D341Med (cell line): ENCODE data around the gene POLA2.
A peak's percentile ranks its signal among the peaks of the same experiment; 100 is the strongest.

Experiments used
- DNase-seq: peaks from one replicate; pipeline ENCODE4 v3.0.0; 2012; ENCODE audit warnings: low spot score

POLA2 gene

DNA sequence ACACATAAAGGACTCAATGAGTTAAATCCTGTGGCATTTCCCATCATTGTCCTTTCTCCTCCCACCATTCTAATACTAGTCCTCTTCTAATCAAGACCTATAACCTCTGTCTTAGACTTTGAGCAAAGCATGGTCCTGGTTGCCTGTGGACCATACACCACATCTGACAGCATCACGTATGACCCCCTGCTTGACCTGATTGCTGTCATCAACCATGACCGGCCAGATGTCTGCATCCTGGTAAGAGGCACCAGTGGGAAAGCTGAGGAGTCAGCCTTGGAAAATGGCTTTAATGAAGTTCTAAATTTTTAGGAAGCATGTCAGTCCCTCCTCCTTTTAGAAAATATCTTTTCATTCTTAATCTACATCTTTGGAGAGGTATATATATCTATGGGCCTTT is 25.8 kb downstream of the POLA2 start:
- DNase-seq, result no peak

DNA sequence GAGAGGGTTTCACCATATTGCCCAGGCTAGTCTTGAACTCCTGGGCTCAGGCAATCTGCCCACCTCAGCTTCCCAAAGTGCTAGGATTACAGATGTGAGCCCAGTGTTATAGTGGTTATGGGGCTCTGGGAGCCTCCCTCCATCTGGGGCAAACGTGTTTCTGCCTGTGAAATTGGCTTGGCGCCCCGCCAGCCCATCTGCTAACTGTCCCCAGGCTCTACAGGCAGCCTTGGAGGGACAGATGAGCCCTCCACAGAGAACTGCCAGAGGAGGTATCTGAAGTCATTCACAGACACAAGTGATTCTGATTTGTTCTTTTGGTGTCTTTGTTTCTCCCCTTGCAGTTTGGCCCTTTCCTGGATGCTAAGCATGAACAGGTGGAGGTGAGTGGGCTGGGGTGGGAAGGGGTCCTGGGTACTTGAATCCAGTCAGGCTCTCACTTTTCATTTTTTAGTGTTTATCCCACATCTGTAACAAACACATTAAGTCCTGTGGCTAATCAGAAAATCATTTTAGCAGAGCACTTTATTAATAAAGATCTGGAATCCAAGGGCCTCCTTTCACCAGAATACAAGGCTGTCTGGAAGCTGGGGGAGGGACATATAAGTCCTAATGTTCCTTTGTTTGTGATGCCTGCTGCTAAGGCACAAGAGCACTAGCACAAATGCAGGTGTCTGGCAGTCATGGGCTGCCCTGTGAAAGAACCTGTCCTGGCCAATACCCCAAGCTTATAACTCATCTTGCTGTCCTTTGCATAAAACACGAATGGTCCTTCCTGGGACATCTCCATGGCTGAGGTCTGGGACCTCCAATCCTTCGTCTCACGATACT is 27.2 kb downstream of the POLA2 start:
- peak; percentile 84 for DNase-seq

DNA sequence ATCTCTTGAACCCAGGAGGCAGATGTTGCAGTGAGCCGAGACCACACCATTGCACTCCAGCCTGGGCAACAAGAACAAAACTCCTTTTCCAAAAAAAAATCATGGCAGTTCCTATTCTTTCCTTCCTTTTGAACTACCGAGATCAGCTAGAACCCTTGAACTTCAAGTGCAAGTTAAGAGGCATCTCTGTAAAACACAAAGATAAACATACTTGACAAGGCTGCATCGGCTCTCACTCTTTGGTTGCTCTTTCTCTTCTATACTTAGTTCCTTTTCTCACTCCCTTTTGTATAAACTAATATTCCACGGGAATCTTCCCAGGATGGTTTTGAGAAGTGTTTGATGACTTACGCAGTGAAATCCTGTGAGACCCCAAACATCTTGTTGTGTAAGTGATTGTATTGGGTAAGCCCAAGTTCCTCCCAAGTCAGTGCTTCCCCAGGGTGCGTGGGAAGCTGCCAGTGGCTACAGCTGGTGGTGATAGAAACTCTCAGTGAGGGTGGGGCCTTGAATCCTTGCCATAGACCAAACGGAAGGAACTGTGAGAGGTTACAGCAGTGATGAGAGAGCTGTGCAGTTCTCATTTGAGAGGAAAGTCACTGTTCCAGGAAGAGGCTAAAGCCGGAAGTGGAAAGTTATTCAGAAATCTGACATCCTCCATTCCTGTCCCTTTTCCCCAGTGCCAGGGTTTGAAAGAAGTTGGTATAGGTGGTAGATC is 28.8 kb downstream of the POLA2 start:
- DNase-seq, result no peak

DNA sequence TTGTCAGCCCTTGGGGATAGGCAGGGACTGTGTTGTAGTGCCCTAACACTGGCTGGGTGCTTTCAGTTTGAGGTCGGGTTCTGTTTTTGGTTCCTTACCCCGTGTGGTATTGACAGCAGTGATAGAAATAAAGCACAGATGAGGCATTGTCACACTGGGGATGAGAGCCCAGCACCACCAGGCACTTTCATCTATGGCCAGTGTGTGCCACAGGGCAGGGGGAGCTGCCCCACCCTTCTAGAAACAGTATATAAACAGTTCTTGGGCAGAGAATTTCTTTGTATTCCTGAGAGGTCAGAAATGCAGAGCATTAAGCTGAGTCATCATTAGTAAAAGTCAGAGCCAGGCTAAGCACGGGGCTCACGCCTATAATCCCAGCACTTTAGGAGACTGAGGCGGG is 29.9 kb downstream of the POLA2 start:
- DNase-seq, result no peak

DNA sequence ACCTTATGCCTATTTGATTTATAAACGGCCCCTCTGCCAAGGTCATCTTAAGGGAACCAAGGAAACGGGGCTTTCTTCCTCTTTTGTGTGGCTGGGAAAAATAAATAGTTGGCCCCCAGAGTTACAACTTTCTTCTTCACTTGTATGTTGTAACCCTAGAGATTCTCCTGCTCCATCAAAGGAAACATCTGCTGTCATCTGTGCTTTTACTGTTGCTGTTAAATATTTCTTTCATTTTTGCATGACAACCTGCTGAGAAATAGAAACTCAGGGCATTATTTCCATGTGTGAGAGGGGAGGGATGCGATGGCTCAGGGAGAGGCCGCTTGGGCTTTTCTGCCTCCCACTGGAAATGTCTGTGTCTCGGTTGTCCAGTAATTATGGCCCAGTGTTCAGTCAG is 31.1 kb downstream of the POLA2 start:
- DNase-seq, result no peak

DNA sequence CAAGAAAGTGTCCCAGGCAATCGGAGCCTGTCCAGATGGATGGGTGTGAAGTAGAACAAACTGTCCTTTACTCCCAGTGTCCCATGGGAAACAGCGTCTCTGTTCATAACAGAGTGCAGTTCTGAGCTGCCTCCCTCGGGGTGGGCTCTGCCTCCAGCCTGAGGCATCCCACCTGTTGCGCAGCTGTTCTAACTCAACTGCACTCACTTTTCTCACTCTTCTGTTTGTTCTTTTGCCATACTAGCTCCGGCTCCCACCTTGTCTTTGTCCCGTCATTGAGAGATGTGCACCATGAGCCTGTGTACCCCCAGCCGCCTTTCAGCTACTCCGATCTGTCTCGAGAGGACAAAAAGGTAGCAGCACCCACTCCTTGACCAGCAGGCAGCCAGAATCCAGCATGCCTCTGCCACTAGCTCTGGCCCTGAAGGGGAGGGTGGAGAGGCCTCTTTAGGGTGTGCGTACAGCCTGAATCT is 32.2 kb downstream of the POLA2 start:
- DNase-seq, result no peak

DNA sequence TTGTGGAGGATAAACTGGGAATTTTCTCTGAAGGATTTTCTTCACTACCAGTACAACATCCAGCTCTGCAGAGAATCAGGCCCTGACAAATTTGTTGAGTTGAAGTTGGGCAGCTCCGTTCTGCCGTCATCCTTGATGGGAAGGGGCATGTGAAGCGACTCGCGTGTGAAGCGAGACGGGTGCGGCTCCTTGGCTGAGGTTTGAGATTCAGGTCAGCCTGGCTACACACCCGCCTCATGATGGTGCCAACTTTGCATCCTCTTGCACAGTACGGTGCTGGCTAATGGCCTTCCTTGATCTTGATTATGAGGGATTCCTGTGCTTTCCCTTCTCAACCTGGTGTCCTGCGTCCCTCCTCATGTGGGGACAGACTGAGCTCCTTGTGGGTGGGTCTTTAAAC is 33.2 kb downstream of the POLA2 start:
- DNase-seq, result no peak

DNA sequence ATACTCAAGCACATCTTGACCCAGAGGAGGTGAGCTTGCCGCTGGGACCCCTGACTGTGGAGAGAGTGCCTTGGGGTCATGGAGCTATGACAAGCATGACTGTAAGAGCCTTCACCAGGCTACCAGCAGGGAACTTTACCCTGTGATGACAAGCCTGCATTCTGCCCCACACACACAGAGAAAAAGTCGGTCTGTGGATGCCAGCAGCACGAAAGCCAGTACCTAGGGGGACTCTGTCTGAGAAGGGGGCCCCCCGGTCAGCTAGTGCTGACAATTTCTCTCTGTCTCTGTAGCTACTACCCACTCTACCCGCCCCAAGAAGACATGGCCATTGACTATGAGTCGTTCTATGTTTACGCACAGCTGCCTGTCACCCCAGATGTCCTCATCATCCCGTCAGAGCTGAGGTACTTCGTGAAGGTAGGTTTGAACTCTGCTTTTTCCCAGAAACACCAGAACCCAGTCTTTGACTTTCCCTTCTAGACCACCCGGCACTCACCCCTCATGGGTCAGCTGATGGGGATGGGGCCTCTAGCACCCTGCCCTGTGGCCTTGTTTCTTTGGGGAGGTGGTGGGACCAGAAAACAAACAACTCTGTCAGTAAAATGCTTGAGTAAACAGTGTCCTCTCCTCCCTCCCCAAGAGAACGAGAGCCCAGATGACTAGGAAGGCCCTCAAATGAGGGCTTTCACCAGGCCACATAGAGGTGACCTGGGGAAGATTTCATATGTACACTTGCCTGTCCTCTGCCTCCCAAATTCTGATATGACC is 34.0 kb downstream of the POLA2 start:
- no peak for DNase-seq

DNA sequence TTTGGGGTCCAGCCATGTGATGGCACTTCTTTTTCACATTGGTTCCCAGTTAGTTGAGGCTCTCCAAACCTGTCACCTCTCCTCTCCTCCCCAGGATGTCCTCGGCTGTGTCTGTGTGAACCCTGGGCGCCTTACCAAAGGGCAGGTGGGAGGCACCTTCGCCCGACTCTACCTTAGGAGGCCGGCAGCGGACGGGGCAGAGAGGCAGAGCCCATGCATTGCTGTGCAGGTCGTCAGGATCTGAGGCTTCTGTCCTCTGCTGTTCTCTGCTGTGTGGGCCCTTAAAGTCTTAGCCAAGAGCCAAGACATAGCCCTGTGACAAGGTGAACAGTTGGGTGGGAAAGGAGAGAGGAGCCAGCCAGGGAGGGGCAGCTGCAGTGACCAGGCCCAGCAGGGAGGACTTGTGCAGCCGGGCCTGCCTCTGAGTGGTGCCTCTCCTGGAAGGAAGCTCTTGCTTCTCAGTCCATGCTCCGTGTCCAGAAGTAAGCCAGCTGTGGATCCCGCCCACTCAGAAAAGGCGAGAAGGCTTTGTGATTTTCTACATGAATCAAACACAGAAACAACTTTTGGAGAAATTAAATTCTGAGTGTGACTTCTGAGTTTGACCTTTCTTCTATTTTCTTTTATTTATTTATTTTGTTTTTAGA is 35.4 kb downstream of the POLA2 start:
- no peak for DNase-seq

DNA sequence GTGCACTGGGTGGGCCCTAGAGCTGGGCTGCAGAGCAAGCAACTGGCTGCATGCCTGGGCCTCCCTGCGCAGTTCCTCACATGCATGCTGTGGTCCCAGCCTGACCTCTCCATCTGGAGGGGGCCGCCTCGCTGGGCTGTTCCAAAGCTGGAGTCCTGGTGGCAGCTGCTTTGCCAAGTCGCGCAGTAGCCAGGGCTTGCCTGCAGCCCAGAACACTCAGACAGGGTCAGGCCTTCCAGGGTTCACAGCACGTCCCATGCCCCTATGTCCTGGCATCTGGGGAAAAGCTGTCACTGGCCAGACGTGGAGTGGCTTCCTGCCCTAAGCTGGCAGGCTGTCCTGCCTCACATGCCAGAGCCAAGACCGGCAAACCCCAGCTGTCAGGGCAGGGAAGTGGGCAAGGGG is 36.4 kb downstream of the POLA2 start:
- no peak for DNase-seq

DNA sequence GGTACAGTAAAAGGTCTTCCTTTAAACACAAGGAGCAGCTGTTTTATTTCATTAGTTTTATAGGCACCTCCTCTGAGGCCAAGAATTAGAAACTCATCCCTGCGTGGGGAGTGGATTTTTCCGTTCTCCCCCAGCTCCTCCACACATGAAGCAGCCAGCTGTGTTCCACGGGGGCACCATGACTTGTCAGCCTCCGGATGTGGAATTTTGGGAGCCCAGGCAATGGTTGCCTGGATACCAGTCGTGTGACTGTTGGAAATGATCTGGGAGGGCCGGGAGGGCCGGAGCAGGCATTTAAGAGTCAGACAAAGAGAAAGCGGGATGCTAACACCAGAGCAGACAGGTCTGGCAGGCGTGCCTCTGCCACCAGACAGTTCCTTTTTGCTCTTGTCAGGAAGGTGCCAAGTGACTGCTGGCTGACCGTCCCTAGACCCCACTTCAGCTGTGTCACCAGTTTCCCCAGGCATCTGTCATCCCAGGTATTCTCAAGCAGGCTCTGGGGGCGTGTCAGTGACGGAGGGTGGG is 37.0 kb downstream of the POLA2 start:
- DNase-seq, result no peak

DNA sequence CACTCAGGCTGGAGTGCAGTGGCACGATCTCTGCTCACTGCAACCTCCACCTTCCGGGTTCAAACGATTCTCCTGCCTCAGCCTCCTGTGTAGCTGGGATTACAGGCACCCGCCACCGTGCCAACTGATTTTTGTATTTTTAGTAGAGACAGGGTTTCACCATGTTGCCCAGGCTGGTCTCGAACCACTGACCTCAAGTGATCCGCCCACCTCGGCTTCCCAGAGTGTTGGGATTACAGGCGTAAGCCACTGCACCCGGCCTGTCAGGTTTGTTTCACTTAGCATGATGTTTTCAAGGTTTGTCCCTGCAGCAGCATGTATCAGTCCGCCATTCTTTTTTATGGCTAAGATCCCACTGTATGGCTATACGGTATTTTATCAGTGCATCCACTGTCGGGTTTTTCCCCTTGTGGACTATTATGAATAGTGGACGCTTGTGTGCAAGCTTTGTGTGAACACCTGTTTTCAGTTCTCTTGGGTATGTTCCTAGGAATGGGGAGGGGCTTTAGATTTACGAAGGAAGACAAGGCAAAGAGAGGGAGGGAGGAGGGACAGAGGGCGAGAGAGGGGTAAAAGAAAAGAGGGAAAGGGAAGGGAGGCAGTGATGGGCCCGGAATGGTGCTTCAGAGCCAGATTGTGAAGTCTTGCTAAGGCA is 39.0 kb downstream of the POLA2 start:
- DNase-seq, result no peak

DNA sequence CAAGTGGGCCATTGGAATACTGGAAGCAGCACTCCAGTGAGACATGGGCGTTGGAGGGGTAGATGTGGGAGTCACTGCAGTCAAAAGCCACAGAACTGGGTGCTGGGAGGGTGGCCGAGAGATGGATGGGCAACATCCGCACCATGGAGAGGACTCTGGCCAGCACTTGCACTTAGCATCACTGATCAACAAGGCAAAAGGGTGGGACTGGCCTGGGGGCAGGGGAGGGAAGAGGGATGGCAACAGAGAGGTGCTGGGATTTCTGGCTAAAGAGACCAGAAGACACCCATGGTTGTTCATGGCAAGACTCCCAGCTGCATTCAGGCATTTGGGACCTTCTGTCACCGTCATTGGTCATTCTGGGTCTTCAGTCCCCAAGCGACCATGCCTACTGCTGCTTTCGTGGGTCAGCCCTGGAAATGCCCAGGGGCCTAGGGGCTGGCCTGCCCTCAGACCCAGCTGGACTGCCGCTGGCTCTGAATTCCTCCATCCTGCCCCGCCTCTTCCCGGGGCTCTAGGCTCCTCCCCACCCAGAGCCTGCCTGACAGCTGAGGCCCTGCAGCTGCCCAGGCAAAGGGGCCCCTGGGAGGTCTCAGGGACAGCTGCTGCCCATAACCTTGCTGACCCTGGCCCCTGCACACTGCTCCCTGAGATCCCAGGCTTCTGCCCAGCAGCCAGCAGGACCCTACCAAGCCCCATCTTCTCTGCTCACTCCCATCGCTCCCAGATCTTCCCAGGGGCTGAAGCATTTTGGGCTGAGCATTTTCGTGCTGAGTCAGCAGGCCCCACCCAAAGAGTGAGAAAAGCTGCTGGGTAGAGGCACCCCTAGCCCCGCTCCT is 39.9 kb downstream of the POLA2 start:
- no peak for DNase-seq

DNA sequence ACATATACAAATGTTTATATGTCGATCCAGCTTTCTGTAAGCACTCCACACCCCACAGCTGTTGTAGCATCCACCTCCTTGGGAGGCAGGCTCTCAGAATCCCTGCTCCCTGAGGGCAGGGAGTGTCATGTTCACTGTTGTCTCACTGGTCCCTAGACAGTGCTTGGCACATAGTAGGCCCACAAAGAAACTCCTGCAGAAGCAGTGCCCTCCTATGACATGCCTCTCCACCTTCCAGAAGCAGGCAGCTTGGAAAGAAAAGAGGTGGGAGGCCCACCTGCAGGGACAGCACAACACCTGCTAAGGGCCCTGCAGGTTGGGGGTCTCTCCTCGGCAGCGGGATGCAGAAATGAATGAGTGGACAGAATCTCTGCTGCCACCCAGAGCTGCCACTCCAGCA is 41.8 kb downstream of the POLA2 start:
- no peak for DNase-seq

DNA sequence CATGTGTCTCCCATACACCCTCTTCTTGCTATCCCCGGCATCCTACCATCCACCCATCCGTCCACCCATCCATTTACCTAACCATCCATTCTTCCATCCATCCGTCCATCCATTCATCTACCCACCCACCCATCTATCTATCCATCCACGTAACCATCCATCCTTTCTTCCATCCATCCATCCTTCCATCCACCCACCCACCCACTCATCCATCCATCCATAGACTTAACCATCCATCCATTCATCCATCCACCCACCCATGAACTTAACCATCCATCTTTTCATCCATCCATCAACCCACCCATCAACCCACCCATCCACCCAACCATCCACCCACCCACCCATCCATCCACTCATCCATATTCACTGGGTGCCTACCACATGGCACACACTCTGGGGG is 42.3 kb downstream of the POLA2 start:
- DNase-seq, result no peak

DNA sequence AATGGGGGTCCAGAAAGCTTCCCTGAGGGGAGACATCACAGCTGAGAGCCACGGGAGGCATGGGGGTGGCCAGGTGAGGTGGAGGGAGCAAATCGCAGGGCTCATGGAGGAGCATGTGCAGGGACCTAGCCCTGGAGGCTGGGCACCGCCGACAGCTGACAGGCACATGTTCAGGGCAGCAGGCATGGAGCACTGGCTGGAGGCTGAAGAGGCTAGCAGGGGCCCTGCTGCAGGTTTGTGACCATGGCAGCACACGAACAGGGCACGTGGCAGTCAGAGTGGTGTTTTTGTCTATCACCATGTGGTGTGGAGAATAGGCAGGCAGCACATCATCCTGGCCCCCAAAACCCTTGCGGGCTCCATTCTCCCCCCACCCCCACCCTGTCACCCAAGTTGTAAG is 42.9 kb downstream of the POLA2 start:
- no peak for DNase-seq

DNA sequence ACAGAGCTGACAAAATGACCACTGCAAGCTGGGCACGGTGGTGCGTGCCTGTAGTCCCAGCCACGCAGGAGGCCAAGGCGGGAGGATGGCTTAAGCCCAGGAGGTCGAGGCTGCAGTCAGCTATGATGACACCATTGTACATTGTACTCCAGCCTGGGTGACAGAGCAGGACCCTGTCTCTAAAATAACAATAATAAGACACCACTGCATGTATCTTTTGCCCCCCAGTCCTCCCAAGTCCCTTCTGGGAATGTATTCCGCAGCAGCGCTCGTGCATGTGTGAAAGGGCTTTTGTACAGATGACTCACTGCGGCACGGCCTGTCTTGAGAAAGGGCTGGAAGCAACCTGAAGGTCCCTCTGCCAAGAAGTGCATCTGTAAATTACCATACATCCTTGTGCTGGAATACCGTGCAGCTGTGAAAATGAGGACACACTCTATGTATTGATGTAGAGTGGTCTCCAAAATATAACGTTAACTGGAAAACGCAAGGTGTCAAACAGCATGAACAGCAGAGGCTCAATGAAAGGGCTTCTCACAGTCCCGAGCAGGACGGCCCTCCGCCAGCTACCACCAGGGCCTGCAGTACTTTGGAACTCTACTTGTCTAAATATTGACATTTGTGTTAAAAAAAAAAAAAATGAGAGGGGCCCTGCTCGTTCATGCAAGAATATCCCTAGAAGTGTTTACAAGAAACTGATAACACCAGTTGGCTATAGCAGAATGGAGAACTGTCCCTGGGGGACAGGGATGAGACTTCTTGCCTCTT is 43.9 kb downstream of the POLA2 start:
- DNase-seq, result no peak

DNA sequence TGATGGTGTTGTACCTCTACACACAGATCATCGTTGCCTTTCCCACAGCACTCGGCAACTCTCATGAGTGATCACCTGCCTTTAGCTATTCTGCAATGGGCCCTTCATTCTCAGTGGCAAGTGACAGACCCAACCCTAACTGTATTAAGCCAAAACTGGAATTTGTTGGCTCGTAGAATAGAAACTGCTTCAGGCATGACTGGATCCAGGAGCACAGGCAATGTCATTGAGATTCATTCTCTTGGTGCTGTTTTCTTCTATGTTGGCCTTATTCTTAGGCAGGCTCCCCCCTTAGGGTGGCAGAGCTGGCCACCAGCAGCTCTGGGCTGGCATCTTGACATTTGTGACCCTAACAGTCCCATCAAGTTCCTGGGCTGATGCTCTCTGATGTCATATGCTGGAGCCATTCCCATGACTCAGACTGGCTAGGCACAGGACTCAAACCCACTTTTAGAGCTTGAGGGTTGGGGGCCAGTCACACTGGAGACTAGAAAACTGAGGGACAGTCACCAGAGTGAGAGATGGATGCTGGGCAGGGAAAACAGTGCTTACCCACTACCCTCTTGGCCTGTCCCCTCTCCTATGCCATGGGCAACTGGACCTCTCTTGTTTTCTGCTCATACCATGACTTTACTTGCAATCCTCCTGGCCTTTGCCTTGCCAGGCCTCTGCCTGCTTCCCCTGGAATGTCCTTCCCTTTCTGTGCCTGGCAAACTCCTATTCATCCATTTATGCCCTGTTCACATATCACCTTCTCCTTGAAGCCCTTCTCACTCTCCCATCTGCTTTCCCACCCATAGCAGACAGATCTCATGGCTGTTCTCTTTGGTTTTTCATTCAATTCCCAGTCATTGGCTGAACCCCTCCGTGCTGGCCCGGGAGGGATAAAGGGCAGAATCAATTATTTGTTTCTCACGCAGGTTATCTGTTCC is 45.8 kb downstream of the POLA2 start:
- DNase-seq, result no peak
